Ascending aorta (tissue), 2 donors: ENCODE measurements around the gene SAMD10. TPM values are rescaled to one million over a fixed set of nuclear protein-coding genes. Genes with fewer than 3 reads are reported as not detected.

Experiments
- DNase-seq, 2 donors: peaks; one replicate each; pipeline ENCODE4 v3.0.0-alpha.2; 2019; ENCODE audit warnings: low spot score in 2 of 2
- H3K27ac ChIP-seq, 2 donors: fragments of 200-600 bp; sonication (generic); one replicate each; pipeline ENCODE4 v1.5.1; 2016 to 2017; ENCODE audit warnings: mild to moderate bottlenecking in 1 of 2
- H3K27me3 ChIP-seq: fragments of 200-600 bp; sonication (generic); one replicate; pipeline ENCODE4 v1.5.1; 2017
- H3K36me3 ChIP-seq, 2 donors: fragments of 200-600 bp; sonication (generic); one replicate each; pipeline ENCODE4 v1.5.1; 2016
- H3K4me1 ChIP-seq, 2 donors: fragments of 200-600 bp; sonication (generic); one replicate each; pipeline ENCODE4 v1.5.1; 2016 to 2017; ENCODE audit warnings: mild to moderate bottlenecking in 1 of 2
- H3K4me3 ChIP-seq, 2 donors: fragments of 200-600 bp; sonication (generic); one replicate each; pipeline ENCODE4 v1.5.1; 2016 to 2017; ENCODE audit warnings: mild to moderate bottlenecking in 1 of 2
- H3K9me3 ChIP-seq, 2 donors: fragments of 200-600 bp; sonication (generic); one replicate each; pipeline ENCODE4 v1.5.1; 2016
- CTCF ChIP-seq, 3 experiments: fragments of 200-600 bp in 2 of 3; fragments of 450-650 bp in 1 of 3; sonication (generic) in 2 of 3; IDR thresholded peaks; one replicate each; pipeline ENCODE4 v1.5.1; 2016 to 2019; ENCODE audit warnings: antibody characterized with exemption in 3 of 3, mild to moderate bottlenecking in 1 of 3, moderate library complexity in 1 of 3
- intact Hi-C: fragments of 100-400 bp; cut with DNase I; formaldehyde crosslinking; loops from one replicate; pipeline ENCODE4 v1.15.1; 2023
- total RNA-seq: library from RNA; depleted of rRNA; stranded (reverse); fragments of >200 nt; gene quantifications from one replicate; pipeline ENCODE4 v1.1.0, GENCODE V29; 2016

Gene SAMD10
- total RNA-seq, 1 donor from 2014 or later = not detected

- H3K27ac ChIP-seq = no peak overlapping the region
- no peak overlapping the region for H3K4me3 ChIP-seq
- peaks cover 57 to 79% of the 10 kb centered on the region in 2 donors for H3K36me3 ChIP-seq
- no peaks in the 10 kb centered on the region for H3K9me3 ChIP-seq
- no peak for DNase-seq
- no peaks in the 10 kb centered on the region for H3K27me3 ChIP-seq
- no peaks in the 10 kb centered on the region for H3K4me1 ChIP-seq
- intact Hi-C loops = loop anchor here (10.0 kb wide), 1 partner anchor 1281 kb away; no protein-coding TSS in a partner anchor
- TF ChIP-seq CTCF (IDR thresholded peaks at IDR 0.05) = no peak
Observed at GRCh38 chr20:64005394-64005793, 26.0 kb upstream of the SAMD10 start.

- intact Hi-C loops = loop anchor here (10.0 kb wide), 1 partner anchor 1279 kb away; no protein-coding TSS in a partner anchor
- Histone ChIP-seq H3K36me3 (peaks cover 65 to 79% of the 10 kb centered on the region in 2 donors), H3K4me1 (no peaks in the 10 kb centered on the region), H3K4me3 (no peak overlapping the region), H3K27ac (no peak overlapping the region), H3K27me3 (no peaks in the 10 kb centered on the region), H3K9me3 (no peaks in the 10 kb centered on the region)
- TF ChIP-seq CTCF (IDR thresholded peaks at IDR 0.05) = no peak
- DNase-seq = no peak
Observed at GRCh38 chr20:64003960-64004725, 24.7 kb upstream of the SAMD10 start.

GRCh38 chr20:64001607-64002011 lies 22.2 kb upstream of the SAMD10 start:
- no peak for DNase-seq
- Histone ChIP-seq H3K27ac (no peak overlapping the region), H3K4me1 (no peaks in the 10 kb centered on the region), H3K9me3 (no peaks in the 10 kb centered on the region), H3K36me3 (peaks cover 84 to 90% of the 10 kb centered on the region in 2 donors), H3K4me3 (no peak overlapping the region), H3K27me3 (no peaks in the 10 kb centered on the region)
- intact Hi-C loops = loop anchor here (10.0 kb wide), 1 partner anchor 1277 kb away; no protein-coding TSS in a partner anchor
- TF ChIP-seq CTCF (IDR thresholded peaks at IDR 0.05) = no peak

GRCh38 chr20:64000906-64001305 lies 21.5 kb upstream of the SAMD10 start:
- DNase-seq = no peak
- TF ChIP-seq CTCF (IDR thresholded peaks at IDR 0.05) = no peak
- Histone ChIP-seq H3K9me3 (no peaks in the 10 kb centered on the region), H3K27ac (no peak overlapping the region), H3K4me1 (no peaks in the 10 kb centered on the region), H3K27me3 (no peaks in the 10 kb centered on the region), H3K36me3 (peaks cover 85 to 95% of the 10 kb centered on the region in 2 donors), H3K4me3 (no peak overlapping the region)
- intact Hi-C loops = loop anchor here (10.0 kb wide), 1 partner anchor 1276 kb away; no protein-coding TSS in a partner anchor

- no peak for DNase-seq
- Histone ChIP-seq H3K4me1 (peaks cover 18 to 26% of the 10 kb centered on the region in 2 donors), H3K27me3 (no peaks in the 10 kb centered on the region), H3K27ac (no peak overlapping the region), H3K9me3 (no peaks in the 10 kb centered on the region), H3K4me3 (no peak overlapping the region), H3K36me3 (peaks cover 30 to 44% of the 10 kb centered on the region in 2 donors)
- intact Hi-C loops = loop anchor here (5.0 kb wide), 1 partner anchor 461 kb away; the partner anchor contains the start of gene PPDPF
- no peak for TF ChIP-seq CTCF (IDR thresholded peaks at IDR 0.05)
Observed at GRCh38 chr20:63982937-63983336, 3.5 kb upstream of the SAMD10 start.
